Lower leg skin (tissue), 4 donors: Measurements from ENCODE around the gene CENPP. TPM values are rescaled to one million over a fixed set of nuclear protein-coding genes. Genes with fewer than 3 reads are reported as not detected.

ENCODE experiments used
- DNase-seq, 2 donors: peaks; one replicate each; pipeline ENCODE4 v3.0.0-alpha.2; 2019; ENCODE audit warnings: low spot score in 2 of 2
- H3K4me3 ChIP-seq: fragments of 200-600 bp; sonication (generic); 2 replicates; pipeline ENCODE4 v1.5.1; 2017; ENCODE audit warnings: mild to moderate bottlenecking, low read depth; ENCODE audit not compliant: poor library complexity, severe bottlenecking
- POLR2A ChIP-seq, 2 donors: fragments of 450-650 bp; IDR thresholded peaks; one replicate each; pipeline ENCODE4 v1.6.1; 2016 to 2017; ENCODE audit warnings: antibody characterized with exemption in 2 of 2, mild to moderate bottlenecking in 1 of 2, moderate library complexity in 1 of 2
- WGBS, 2 donors: methylation state at CpG; one replicate each; pipeline ENCODE4 v1.1.5; 2018; 5-methylcytosine and 5-hydroxymethylcytosine counted together
- intact Hi-C: fragments of 100-400 bp; cut with DNase I; formaldehyde crosslinking; loops from one replicate; pipeline ENCODE4 v1.15.0; 2023; ENCODE audit warnings: low total_unique reads
- total RNA-seq, 4 donors: library from RNA; depleted of rRNA; stranded (reverse); fragments of >200 nt; gene quantifications; one replicate each; pipeline ENCODE4 v1.1.0, GENCODE V29; 2016
- TF ChIP-seq, protein P1 (sequence below), 3 donors: fragments of 450-650 bp; IDR thresholded peaks; one replicate each; pipeline ENCODE4 v1.5.1; 2016; ENCODE audit warnings: antibody characterized with exemption in 3 of 3, mild to moderate bottlenecking in 3 of 3, moderate library complexity in 2 of 3

The CENPP gene
- total RNA-seq, 4 donors from 2014 or later = 7.8 to 28.8 (median 12.2) TPM

DNA sequence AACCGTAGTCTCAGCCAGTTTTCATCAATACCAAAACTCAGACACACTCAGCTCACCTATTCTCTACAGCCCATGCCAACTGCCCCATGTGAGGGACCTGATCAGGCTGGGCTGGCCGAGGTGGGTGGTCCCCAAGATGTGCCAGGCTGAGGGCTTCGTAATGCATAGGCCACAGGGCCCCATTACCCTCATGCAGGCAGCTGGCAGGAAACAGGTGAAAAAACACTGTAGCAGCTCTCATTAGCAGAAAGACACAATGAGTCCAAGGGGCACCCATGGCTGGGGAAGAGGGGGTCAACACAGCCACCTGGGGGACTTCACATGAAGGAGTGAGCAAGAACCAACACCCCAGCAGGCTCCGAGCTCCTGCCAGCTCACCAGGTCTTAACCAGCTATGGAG, 336.0 kb downstream of the CENPP start:
- no peak for DNase-seq
- TF ChIP-seq, protein P1, sequence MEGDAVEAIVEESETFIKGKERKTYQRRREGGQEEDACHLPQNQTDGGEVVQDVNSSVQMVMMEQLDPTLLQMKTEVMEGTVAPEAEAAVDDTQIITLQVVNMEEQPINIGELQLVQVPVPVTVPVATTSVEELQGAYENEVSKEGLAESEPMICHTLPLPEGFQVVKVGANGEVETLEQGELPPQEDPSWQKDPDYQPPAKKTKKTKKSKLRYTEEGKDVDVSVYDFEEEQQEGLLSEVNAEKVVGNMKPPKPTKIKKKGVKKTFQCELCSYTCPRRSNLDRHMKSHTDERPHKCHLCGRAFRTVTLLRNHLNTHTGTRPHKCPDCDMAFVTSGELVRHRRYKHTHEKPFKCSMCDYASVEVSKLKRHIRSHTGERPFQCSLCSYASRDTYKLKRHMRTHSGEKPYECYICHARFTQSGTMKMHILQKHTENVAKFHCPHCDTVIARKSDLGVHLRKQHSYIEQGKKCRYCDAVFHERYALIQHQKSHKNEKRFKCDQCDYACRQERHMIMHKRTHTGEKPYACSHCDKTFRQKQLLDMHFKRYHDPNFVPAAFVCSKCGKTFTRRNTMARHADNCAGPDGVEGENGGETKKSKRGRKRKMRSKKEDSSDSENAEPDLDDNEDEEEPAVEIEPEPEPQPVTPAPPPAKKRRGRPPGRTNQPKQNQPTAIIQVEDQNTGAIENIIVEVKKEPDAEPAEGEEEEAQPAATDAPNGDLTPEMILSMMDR (IDR thresholded peaks at IDR 0.05) = no peak
- no peak for TF ChIP-seq POLR2A (IDR thresholded peaks at IDR 0.05)
- intact Hi-C loops = no loop called here
- H3K4me3 ChIP-seq = no peak overlapping the region
- WGBS, 2 donors = 54 to 60% methylated on average over 4 of the region's 4 CpGs

- intact Hi-C loops = no loop called here
- no peak for DNase-seq
- TF ChIP-seq POLR2A (IDR thresholded peaks at IDR 0.05) = no peak
- TF ChIP-seq, protein P1 (IDR thresholded peaks at IDR 0.05) = no peak
- H3K4me3 ChIP-seq = no peak overlapping the region
- 98 to 99% methylated on average over 3 of the region's 3 CpGs for WGBS, 2 donors
Measured at GRCh38 chr9:92663126-92663525, 337.4 kb downstream of the CENPP start.

DNA sequence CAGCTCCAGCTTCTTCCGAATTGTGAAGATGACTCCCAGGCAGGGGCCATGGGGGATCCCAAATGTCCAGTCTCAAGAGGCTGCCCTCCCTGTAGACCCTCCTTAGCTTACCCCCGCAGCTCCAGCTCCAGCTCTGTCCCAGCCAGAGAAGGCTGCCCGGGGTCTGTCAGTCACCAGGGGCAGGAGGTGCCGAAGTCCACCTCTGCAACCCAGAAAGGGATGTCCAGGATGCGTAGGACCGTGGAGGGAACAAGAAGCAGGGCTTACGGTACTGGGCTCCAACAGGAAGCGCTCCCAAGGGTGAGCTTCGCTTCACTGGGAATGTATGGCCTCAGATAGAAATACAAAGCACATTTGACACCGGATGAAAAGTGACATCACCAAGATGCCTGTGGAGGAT, 338.2 kb downstream of the CENPP start:
- intact Hi-C loops = no loop called here
- WGBS, 2 donors = 88 to 89% methylated on average over 10 of the region's 10 CpGs
- TF ChIP-seq, protein P1 (IDR thresholded peaks at IDR 0.05) = no peak
- TF ChIP-seq POLR2A (IDR thresholded peaks at IDR 0.05) = no peak
- H3K4me3 ChIP-seq = no peak overlapping the region
- no peak for DNase-seq

- 58 to 71% methylated on average over 12 to 13 of the region's 13 CpGs for WGBS, 2 donors
- intact Hi-C loops = no loop called here
- TF ChIP-seq, protein P1 (IDR thresholded peaks at IDR 0.05) = no peak
- TF ChIP-seq POLR2A (IDR thresholded peaks at IDR 0.05) = no peak
- DNase-seq = no peak
- no peak overlapping the region for H3K4me3 ChIP-seq
Measured at GRCh38 chr9:92664394-92665152, 338.8 kb downstream of the CENPP start.

- intact Hi-C loops = no loop called here
- WGBS, 2 donors = 50 to 56% methylated on average over 3 of the region's 3 CpGs
- no peak for DNase-seq
- H3K4me3 ChIP-seq = no peak overlapping the region
- TF ChIP-seq, protein P1 (IDR thresholded peaks at IDR 0.05) = no peak
- TF ChIP-seq POLR2A (IDR thresholded peaks at IDR 0.05) = no peak
Measured at GRCh38 chr9:92665836-92666235, 340.1 kb downstream of the CENPP start.

DNA sequence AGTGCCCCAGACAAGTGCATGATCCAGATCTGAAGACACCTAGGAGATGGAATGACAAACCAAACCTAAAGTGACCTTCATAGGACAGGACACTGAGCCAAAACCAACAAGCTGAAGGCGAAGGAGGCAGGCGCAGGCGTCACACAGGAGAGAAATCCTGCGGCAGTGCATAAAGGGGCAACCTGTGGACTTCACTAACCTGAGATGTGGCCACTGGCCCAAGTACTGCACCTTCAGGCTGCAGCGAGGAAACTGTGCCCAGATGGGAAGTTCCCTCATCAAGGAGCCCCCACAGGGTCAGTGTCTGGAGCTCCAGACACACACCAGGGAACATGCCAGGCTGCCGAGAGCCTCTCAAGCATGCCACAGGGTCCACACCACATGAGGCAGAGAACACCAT, 340.5 kb downstream of the CENPP start:
- intact Hi-C loops = no loop called here
- 57% methylated on average over 4 to 6 of the region's 6 CpGs for WGBS, 2 donors
- no peak overlapping the region for H3K4me3 ChIP-seq
- no peak for DNase-seq
- no peak for TF ChIP-seq POLR2A (IDR thresholded peaks at IDR 0.05)
- TF ChIP-seq, protein P1 (IDR thresholded peaks at IDR 0.05) = no peak
